Nephron (organoid): ENCODE results near the gene C3.

Source experiments
- H3K27ac Mint-ChIP-seq, 3 experiments: 2 replicates each; pipeline ENCODE4 v1.8.0; 2020; ENCODE audit warnings: mixed read lengths in 3 of 3, mild to moderate bottlenecking in 2 of 3, moderate library complexity in 1 of 3
- H3K27me3 Mint-ChIP-seq: 2 replicates; pipeline ENCODE4 v1.8.0; 2021; ENCODE audit warnings: low read depth, mild to moderate bottlenecking, moderate library complexity, mixed read lengths
- H3K36me3 Mint-ChIP-seq: 2 replicates; pipeline ENCODE4 v1.8.0; 2020; ENCODE audit warnings: low read depth, mixed read lengths
- H3K4me1 Mint-ChIP-seq: 2 replicates; pipeline ENCODE4 v1.8.0; 2020; ENCODE audit warnings: mixed read lengths
- H3K4me3 Mint-ChIP-seq, 3 experiments: 2 replicates each; pipeline ENCODE4 v1.8.0; 2020; ENCODE audit warnings: mild to moderate bottlenecking in 3 of 3, mixed read lengths in 3 of 3, moderate library complexity in 2 of 3
- H3K9me3 Mint-ChIP-seq: 2 replicates; pipeline ENCODE4 v1.8.0; 2020; ENCODE audit warnings: mixed read lengths
- TF ChIP-seq, protein P1 (sequence below), 3 experiments: fragments of 200-600 bp; sonication (generic); IDR thresholded peaks; one replicate each; pipeline ENCODE4 v1.5.0; 2021; ENCODE audit warnings: antibody characterized with exemption in 3 of 3; ENCODE audit not compliant: unreplicated experiment in 3 of 3

C3 gene

GRCh38 chr19:6728346-6728745 is 7.9 kb upstream of the C3 start:
- no peaks in the 10 kb centered on the region for H3K27me3 Mint-ChIP-seq
- TF ChIP-seq, protein P1, sequence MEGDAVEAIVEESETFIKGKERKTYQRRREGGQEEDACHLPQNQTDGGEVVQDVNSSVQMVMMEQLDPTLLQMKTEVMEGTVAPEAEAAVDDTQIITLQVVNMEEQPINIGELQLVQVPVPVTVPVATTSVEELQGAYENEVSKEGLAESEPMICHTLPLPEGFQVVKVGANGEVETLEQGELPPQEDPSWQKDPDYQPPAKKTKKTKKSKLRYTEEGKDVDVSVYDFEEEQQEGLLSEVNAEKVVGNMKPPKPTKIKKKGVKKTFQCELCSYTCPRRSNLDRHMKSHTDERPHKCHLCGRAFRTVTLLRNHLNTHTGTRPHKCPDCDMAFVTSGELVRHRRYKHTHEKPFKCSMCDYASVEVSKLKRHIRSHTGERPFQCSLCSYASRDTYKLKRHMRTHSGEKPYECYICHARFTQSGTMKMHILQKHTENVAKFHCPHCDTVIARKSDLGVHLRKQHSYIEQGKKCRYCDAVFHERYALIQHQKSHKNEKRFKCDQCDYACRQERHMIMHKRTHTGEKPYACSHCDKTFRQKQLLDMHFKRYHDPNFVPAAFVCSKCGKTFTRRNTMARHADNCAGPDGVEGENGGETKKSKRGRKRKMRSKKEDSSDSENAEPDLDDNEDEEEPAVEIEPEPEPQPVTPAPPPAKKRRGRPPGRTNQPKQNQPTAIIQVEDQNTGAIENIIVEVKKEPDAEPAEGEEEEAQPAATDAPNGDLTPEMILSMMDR (IDR thresholded peaks at IDR 0.05; ENCODE audit: unreplicated experiment in 3 of 3), result no peak
- peak overlapping the region; percentile 27 to 63 (median 51) for H3K27ac Mint-ChIP-seq
- H3K4me1 Mint-ChIP-seq, result peaks cover under 1% of the 10 kb centered on the region
- no peaks in the 10 kb centered on the region for H3K9me3 Mint-ChIP-seq
- peaks cover 11% of the 10 kb centered on the region for H3K36me3 Mint-ChIP-seq
- H3K4me3 Mint-ChIP-seq, result no peak overlapping the region

GRCh38 chr19:6725513-6726231 is 5.2 kb upstream of the C3 start:
- TF ChIP-seq, protein P1 (IDR thresholded peaks at IDR 0.05; ENCODE audit: unreplicated experiment in 3 of 3), result no peak
- H3K27me3 Mint-ChIP-seq, result peaks cover 5% of the 10 kb centered on the region
- peak overlapping the region in 1 of 3 experiments; percentile 17 for H3K4me3 Mint-ChIP-seq
- no peaks in the 10 kb centered on the region for H3K9me3 Mint-ChIP-seq
- H3K4me1 Mint-ChIP-seq, result peaks cover 11% of the 10 kb centered on the region
- H3K36me3 Mint-ChIP-seq, result no peaks in the 10 kb centered on the region
- H3K27ac Mint-ChIP-seq, result peak overlapping the region; percentile 82 to 95 (median 85)

DNA sequence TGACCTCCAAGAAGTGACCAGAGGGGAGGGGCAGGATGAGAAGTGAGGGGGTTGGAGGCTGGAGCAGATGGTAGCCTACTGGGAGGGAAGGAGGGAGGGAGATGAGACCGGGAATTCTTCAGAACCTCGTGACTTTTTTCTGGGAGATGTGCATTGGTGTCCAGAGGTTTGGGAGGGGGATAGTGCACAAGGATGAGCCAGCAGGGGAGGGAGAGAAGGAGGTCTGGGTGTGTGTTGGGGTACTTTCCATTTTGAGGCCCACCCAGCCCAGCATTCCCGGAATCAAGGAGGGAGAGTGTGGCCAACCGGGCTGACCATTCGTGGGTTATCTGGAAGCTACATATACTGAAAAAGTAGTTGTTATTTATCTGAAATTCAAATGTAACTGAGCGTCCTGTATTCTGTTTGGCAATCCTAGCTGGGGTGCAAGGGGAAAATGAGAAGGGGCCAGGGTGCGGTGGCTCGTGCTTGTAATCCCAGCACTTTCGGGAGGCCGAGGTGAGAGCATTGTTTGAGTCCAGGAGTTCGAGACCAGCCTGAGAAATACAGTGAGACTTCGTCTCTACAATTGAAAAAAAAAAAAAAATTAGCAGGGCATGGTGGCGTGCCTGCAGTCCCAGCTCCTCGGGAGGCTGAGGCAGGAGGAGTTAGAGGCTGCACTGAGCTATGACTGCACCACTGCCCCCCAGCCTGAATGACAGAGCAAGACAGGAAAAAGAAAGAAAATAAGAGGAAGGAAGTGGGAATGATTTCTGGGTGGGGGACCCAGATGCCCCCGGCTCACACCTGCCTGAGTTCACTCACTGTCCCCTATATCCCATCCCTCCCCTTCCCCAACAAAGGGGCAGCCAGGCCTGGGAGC is 4.4 kb upstream of the C3 start:
- Mint-ChIP-seq H3K4me3 (no peak overlapping the region), H3K27ac (peak overlapping the region; percentile 82 to 95 (median 85)), H3K36me3 (no peaks in the 10 kb centered on the region), H3K4me1 (peaks cover 11% of the 10 kb centered on the region), H3K27me3 (peaks cover 5% of the 10 kb centered on the region), H3K9me3 (no peaks in the 10 kb centered on the region)
- TF ChIP-seq, protein P1 (IDR thresholded peaks at IDR 0.05; ENCODE audit: unreplicated experiment in 3 of 3), result no peak

DNA sequence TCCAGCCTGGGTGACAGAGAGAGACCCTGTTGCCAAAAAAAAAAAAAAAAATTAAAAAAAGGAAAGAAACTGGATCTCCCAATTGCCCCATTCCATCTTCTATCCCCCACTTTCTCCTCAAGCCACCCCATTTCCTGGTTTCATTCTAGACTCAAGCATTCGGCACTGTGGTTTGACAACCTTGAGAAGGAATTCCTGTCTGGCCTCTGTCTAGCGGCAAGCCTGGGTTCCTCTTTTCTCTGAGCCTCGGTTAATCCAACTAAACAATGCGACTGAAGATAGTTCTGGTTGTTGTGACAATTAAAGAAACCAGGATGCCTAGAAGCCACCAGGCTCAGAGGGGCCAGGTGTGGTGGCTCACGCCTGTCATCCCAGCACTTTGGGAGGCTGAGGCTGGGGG is 3.3 kb upstream of the C3 start:
- H3K27me3 Mint-ChIP-seq, result peaks cover 9% of the 10 kb centered on the region
- no peaks in the 10 kb centered on the region for H3K9me3 Mint-ChIP-seq
- no peak overlapping the region for H3K4me3 Mint-ChIP-seq
- peak overlapping the region; percentile 83 to 93 (median 85) for H3K27ac Mint-ChIP-seq
- peaks cover 11% of the 10 kb centered on the region for H3K4me1 Mint-ChIP-seq
- TF ChIP-seq, protein P1 (IDR thresholded peaks at IDR 0.05; ENCODE audit: unreplicated experiment in 3 of 3), result no peak
- H3K36me3 Mint-ChIP-seq, result no peaks in the 10 kb centered on the region

DNA sequence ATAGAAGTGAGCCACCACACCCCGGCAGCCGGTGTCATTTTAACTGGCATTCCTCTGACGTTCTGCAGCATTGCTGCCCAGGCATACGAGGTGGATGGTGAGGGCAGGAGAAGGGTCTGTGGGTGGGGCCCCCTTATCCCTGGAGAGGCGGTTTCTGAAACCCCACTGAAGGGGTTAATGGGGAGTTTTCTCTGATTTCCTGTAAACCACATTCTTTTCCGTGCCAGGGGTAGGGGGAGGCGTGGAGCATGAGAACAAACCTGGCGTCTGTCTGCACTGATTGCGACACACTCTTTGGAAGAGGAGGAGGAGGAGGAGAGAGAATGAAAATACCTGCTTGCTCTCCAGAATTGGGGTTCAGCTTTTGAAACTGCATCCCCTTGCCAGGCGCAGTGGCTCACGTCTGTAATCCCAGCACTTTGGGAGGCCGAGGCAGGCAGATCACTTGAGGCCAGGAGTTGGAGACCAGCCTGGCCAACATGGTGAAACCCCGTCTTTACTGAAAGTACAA is 2.7 kb upstream of the C3 start:
- peaks cover 9% of the 10 kb centered on the region for H3K27me3 Mint-ChIP-seq
- no peaks in the 10 kb centered on the region for H3K36me3 Mint-ChIP-seq
- H3K4me1 Mint-ChIP-seq, result peaks cover 11% of the 10 kb centered on the region
- TF ChIP-seq, protein P1 (IDR thresholded peaks at IDR 0.05; ENCODE audit: unreplicated experiment in 3 of 3), result no peak
- H3K9me3 Mint-ChIP-seq, result no peaks in the 10 kb centered on the region
- peak overlapping the region; percentile 78 to 93 (median 85) for H3K27ac Mint-ChIP-seq
- H3K4me3 Mint-ChIP-seq, result peak overlapping the region in 2 of 3 experiments; percentile 9 to 42
